Measurements from ENCODE around the gene HERC2.
"Not testable (repeated sequence)": the region's sequence is repeated elsewhere in the genome, so short reads cannot be mapped to it uniquely, and the experiment has no call there.

HERC2 gene

GRCh38 chr15:28128031-28128430, 193.9 kb downstream of the HERC2 start:
- no peak for DNase-seq

GRCh38 chr15:28127036-28127435, 194.9 kb downstream of the HERC2 start:
- DNase-seq = no peak

- DNase-seq = peak; percentile 56
Measured at GRCh38 chr15:28125673-28126651, 196.0 kb downstream of the HERC2 start.

- DNase-seq = no peak
Measured at GRCh38 chr15:28124841-28125240, 197.1 kb downstream of the HERC2 start.

- peak; percentile 52 for DNase-seq
Measured at GRCh38 chr15:28123408-28124023, 198.5 kb downstream of the HERC2 start.

GRCh38 chr15:28122038-28122949, 199.7 kb downstream of the HERC2 start:
- no peak for DNase-seq

GRCh38 chr15:28121577-28121976, 200.4 kb downstream of the HERC2 start:
- not testable (repeated sequence) for DNase-seq

GRCh38 chr15:28120359-28120640, 201.7 kb downstream of the HERC2 start:
- DNase-seq = no peak

- no peak for DNase-seq
Measured at GRCh38 chr15:28118531-28118930, 203.4 kb downstream of the HERC2 start.

- no peak for DNase-seq
Measured at GRCh38 chr15:28118083-28118482, 203.9 kb downstream of the HERC2 start.

GRCh38 chr15:28117432-28117990, 204.5 kb downstream of the HERC2 start:
- no peak for DNase-seq

- DNase-seq = no peak
Measured at GRCh38 chr15:28116521-28117431, 205.2 kb downstream of the HERC2 start.

GRCh38 chr15:28115871-28116270, 206.1 kb downstream of the HERC2 start:
- no peak for DNase-seq

- no peak for DNase-seq
Measured at GRCh38 chr15:28114721-28115622, 207.0 kb downstream of the HERC2 start.

- no peak for DNase-seq
Measured at GRCh38 chr15:28114114-28114455, 207.9 kb downstream of the HERC2 start.

GRCh38 chr15:28113394-28114113, 208.4 kb downstream of the HERC2 start:
- no peak for DNase-seq

- no peak for DNase-seq
Measured at GRCh38 chr15:28112962-28113361, 209.0 kb downstream of the HERC2 start.

GRCh38 chr15:28112101-28112760, 209.7 kb downstream of the HERC2 start:
- no peak for DNase-seq

- no peak for DNase-seq
Measured at GRCh38 chr15:28111543-28111942, 210.4 kb downstream of the HERC2 start.

GRCh38 chr15:28110481-28110881, 211.5 kb downstream of the HERC2 start:
- DNase-seq = no peak

Data from CD4-positive, alpha-beta T cell treated with Interleukin-17A for 1 hour (primary cell).